ENCODE data around the gene ETHE1.

GRCh38 chr19:43505186-43505456, 21.9 kb downstream of the ETHE1 start:
- TF ChIP-seq, protein P1, sequence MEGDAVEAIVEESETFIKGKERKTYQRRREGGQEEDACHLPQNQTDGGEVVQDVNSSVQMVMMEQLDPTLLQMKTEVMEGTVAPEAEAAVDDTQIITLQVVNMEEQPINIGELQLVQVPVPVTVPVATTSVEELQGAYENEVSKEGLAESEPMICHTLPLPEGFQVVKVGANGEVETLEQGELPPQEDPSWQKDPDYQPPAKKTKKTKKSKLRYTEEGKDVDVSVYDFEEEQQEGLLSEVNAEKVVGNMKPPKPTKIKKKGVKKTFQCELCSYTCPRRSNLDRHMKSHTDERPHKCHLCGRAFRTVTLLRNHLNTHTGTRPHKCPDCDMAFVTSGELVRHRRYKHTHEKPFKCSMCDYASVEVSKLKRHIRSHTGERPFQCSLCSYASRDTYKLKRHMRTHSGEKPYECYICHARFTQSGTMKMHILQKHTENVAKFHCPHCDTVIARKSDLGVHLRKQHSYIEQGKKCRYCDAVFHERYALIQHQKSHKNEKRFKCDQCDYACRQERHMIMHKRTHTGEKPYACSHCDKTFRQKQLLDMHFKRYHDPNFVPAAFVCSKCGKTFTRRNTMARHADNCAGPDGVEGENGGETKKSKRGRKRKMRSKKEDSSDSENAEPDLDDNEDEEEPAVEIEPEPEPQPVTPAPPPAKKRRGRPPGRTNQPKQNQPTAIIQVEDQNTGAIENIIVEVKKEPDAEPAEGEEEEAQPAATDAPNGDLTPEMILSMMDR (IDR thresholded peaks at IDR 0.05), result no peak
- TF ChIP-seq POLR2A (IDR thresholded peaks at IDR 0.05; ENCODE audit: low read depth) (no peak), EP300 (IDR thresholded peaks at IDR 0.05) (no peak), POLR2AphosphoS5 (IDR thresholded peaks at IDR 0.05) (no peak)
